Mammary microvascular endothelial cell (primary cell): ENCODE data around the gene SLAIN1. TPM values are rescaled to one million over a fixed set of nuclear protein-coding genes. Genes with fewer than 3 reads are reported as not detected.

ENCODE experiments used
- total RNA-seq: library from RNA; depleted of rRNA; stranded (reverse); fragments of >200 nt; gene quantifications from 2 replicates; pipeline ENCODE4 v1.2.3, GENCODE V29; 2015

The SLAIN1 gene
- total RNA-seq: 2.9 and 3.5 TPM in 2 replicates

DNA sequence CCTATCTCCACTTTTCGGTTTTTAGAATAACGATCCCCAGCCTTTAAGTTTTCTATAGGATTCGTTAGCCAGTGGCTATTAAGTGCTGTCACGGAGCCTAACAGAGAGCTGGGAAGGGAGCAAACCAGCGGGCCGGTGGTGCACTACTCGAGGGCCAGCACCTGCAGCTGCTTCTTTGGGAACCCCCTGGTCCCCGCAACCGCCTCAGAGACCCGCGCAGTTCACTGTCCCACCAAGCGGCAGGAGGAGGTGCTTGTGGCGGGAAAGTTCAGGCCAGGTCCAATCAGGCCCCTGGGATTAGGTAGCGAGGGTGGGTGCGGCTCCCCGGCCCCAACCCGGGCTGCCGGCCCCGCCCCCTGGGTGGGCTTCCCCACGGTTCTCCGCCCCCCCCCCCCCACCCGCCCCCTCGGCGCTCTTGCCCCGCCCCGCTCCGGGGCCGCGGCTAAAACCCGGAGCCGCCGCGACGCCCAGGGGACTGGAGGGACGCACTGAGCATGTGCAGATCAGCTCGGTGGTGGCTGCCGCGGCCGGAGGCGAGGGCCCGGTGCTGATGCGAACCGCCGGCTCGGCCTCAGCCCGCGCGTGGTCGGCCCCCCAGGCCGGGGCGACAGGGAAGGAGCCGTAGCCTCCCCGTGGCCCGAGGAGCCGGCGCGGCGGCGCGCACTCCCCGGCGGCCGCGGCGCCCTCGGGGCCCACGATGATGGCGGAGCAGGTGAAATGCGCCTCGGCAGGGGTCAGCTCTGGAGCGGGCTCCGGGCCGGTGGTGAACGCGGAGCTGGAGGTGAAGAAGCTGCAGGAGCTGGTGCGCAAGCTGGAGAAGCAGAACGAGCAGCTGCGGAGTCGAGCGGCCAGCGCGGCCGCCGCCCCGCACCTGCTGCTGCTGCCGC is at the start of gene SLAIN1:
SLAIN1 (plus strand) TSS at position 471 of the 887 bp plus-strand sequence; CDS start at position 698, 227 bp downstream.

Other genes with a start within 250 kb of the SLAIN1 start
- gene SCEL, start 162.0 kb upstream of the SLAIN1 start, total RNA-seq: not detected in 2 replicates
- 7.3 and 9.4 TPM in 2 replicates for gene EDNRB, start 221.1 kb downstream of the SLAIN1 start, total RNA-seq